ENCODE measurements around the gene KRT16.
"Not testable (repeated sequence)": the region's sequence is repeated elsewhere in the genome, so short reads cannot be mapped to it uniquely, and the experiment has no call there.

The KRT16 gene

DNA sequence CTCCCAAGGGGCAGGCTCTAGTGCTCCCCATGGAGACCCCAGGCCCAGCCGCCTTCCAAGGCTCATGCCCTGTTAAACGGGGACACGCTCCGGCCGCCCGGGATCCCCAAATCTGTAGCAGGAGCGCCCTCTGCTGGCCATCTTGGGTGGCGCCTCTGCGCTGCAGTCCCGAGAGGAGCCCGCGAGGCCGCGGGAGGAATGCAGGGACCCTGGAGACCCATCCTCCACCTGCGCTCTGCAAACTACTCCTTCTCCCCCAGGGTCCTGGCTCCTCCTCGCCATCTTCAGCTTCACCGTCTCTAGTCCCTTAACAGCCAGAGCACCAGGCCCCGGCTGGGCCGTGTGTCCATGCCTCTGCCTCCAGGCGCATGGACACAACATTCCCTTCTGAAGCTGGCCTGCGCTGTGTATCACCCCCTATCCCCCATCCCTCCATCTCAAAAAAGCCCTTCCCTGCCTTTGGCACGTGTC, 35.4 kb upstream of the KRT16 start:
- in situ Hi-C loops (cut with HindIII; ENCODE audit: low sequenced_read_pairs): no loop called here

DNA sequence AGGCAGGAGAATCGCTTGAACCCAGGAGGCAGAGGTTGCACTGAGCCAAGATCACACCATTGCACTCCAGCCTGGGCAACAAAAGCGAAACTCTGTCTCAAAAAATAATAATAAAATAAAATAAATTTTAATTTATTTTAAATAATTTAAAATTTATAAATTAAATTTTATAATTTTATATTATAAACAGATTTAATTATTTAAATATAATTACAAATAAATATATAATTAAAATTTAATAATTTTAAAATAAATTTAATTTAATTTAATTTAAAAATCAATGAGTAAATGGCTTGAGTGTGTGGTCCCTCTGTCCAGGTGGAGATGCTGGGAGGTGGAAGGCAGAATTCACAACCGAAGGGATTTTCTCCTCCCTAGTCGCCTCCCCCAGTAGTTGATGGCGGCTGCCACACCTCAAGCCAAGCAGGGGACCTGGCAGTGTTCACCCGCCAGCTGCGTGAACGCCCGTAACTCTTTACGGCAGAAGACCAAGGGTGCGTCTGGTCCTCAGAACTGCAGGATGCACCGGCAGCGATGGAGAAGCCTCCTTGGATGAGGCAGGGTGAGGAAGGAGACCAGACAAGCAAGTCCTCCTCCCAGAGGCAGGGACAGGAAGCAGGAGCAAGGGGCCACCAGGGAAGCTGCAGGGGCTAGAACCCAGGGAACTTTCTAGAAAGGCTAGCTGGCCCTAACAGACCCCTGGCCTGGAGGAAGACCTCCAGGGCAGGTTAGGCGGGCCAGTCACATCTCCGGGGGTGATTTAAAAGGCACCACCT, 34.7 kb upstream of the KRT16 start:
- in situ Hi-C loops (cut with HindIII; ENCODE audit: low sequenced_read_pairs): no loop called here

DNA sequence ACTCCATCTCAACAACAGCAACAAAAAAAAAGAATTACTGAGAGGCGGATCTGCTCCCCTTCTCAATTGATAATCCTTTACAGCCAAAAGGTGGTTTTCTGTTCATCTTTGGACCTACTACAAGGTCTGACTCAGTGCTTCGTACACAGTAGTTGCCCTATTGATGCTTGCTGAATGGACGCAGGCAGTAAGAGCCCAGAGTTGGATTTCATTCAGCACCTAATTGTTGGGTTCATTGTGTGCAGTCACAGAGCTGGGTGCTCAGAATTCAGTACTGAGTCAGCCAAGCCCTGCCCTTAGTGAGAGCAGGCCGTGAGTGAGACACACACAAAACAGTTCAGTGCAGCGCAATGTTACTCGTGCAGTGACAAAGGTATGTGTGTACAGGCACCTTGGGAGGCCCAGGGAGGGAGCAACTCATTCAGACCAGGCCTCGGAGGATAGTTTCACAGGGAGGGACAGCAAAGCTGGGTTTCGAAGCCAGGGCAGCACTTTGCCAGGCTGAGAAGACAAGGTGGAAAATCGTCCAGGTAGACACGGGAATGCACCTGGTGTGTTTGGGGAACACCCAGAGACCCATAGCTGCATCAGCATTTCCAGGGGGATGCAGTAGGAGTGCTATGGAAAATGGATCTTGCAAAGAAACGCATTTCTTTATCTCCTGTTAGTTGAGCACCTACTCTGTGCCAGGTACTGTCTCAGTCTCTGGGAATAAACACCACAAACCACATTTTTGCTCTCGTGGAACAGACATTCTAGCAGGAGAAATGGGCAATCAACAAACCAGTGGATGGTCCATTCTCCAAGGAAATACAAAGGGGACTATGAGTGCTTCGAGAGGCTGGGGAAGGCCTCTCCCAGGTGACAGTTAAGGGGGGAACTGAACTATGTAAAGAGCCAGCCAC, 29.9 kb upstream of the KRT16 start:
- in situ Hi-C loops (cut with HindIII; ENCODE audit: low sequenced_read_pairs): no loop called here

DNA sequence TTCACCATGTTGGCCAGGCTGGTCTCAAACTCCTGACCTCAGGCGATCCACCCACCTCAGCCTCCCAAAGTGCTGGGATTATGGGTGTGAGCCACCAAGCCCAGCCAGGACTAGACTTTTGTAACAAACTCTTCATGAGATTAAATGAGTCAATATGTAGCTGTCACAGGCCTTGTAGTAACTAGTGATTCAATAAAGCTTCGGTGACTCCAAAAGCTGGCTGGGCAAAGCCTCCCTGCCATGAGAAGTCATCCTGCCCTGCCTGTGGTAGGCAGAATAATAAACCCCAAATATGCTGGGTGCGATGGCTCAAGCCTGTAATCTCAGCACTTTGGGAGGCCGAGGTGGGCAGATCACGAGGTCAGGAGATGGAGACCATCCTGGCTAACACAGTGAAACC, 28.0 kb upstream of the KRT16 start:
- in situ Hi-C loops (cut with HindIII; ENCODE audit: low sequenced_read_pairs): not testable (repeated sequence)

DNA sequence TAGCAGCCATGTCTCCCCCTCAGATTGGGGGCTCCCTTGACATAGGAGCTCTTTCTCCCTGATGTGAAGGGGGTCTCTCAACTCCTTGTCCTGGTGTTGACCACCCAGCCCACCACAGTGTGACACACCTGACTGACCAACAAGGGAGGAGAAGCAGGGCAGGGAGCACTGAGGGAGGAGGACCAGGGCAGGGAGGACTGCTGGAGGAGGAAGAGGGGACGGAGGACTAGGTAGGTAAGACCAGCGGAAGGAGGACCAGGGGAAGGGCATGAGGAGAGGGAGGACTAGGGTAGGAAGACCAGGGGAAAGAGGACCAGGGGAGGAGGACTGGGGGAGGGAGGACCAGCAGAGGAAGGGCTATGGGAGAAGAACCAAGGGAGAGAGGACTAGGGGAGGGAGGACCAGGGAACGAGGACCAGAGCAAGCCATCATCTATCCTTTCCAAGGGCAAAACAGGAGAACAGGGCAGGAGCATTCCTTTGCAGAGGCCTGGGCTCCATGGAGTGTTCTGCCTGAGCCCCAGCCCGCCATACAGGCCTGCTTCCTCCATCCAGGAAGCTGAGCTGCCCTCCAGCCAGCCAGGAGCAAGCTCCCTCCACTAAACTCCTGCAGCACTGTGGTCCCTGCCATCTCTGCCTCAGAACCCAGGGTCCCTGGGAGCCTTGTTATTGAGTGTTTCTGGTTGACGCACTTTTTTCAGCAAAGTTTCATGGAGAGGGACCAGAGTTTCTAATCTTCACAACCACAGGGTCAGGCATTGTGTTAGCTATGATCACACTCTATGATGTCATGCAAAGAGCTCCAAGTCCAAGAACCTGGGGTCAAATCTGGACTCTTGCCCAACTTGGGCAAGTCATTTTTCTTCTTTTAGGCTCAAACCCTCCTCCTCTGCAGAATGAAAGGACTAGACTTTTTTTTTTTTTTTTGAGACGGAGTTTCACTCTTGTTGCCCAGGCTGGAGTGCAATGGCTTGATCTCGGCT, 27.2 kb upstream of the KRT16 start:
- in situ Hi-C loops (cut with HindIII; ENCODE audit: low sequenced_read_pairs): loop anchor here (5.0 kb wide), 1 partner anchor 87 kb away; no protein-coding TSS in a partner anchor

DNA sequence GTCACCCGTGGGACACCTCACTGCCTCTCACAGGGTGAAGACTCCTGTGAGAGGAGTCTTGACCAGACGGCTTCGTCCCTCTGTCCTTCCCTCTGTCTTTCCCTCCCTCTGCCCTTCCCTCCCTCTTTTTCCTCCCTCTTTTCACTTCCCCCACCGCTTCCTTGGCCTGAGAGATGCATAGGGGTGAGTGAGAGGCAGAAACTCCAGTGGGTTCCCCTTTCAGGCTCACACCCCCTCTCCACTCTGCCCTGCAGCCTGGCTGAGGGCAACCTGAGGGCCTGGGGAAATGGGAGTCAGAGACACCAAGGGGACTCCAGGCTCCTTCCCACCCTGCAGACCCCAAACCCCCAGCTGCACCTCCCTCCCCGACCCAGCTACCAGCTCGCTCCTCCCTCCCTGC, 26.4 kb upstream of the KRT16 start:
- in situ Hi-C loops (cut with HindIII; ENCODE audit: low sequenced_read_pairs): loop anchor here (5.0 kb wide), 1 partner anchor 87 kb away; no protein-coding TSS in a partner anchor

DNA sequence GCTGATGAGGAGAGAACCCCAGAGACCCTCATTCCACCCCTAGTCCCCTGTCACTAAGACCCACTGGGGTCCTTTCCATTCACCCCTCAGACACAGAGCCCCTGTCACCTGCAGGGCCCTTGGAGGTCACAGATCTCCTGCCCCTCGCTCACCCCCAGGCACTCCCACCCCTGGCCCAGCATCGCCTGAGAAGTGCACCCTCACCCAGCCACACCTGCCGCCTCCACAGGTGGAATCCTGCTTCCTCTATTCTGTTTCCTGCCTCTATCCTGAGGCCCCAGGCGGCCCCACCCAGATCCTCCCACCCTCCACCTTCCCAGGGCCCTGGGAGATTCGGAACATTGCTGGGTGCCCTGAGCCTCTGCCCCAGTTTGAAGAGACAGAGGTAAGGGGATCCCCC, 25.6 kb upstream of the KRT16 start:
- in situ Hi-C loops (cut with HindIII; ENCODE audit: low sequenced_read_pairs): loop anchor here (5.0 kb wide), 1 partner anchor 86 kb away; no protein-coding TSS in a partner anchor

DNA sequence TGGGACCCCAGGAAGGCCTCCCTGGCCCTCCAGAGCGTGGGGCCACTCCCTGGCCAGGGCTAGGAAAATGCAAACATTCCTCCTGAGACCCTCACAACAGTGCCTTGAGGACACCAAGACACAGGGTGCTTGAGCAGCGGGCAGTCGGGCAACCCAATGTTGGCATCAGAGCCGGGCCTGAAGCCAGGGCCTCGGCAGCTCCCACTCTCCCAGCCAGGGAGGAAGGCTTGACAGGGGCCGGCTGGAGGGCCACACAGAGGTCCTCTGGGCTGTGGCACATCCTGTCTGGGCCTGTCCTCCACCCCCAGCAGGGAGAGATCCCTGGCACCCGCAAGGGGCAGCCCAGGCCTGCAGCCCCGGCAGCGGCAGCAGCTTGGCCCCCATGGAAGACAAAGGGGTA, 24.1 kb upstream of the KRT16 start:
- in situ Hi-C loops (cut with HindIII; ENCODE audit: low sequenced_read_pairs): loop anchor here (5.0 kb wide), 1 partner anchor 84 kb away; no protein-coding TSS in a partner anchor

DNA sequence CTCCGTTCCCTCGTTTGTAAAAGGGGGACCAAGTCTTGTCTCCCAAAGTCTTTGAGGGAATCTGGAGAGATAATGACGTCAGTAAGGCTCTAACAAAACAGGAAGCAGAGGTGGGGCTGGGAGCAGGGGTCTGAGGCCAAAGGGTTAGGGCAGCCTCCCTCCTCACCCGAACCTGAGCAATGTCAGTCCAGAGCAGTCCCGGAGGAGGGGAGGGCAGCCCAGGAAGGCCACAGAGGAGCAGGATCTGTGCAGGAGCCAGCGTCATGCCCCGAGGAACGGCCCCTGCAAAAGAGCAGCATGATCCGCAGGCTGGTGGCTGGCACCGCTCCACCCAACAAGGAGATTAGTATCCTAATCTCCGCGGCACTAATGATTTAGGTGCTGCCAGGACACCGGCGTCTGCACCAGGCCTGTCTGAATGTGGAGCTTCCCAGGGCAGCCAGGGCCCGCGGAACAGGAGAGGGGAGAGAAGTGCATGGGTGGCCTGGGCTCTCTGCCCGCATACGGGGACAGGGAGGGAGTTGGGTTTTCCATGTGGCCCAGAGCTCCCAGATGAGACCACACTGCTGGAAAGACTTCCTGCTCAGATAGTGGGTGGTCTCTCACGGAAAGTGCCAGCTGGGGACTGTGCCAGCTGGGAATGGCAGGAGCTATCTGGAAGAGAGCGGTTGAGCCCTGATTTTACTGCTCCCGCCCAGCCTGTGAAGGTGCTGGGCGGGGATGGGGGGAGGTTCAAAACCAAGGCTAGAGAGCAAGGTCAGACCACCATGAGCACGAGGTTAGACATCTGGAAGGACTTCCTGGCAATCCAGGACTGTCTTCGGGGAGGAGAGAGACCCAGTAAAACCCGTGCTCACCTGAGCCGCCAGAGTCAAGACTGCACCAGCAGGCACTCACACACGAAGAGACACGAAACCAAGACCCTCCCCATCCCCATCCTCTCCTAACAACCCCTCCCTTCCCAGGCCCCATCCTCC, 22.8 kb upstream of the KRT16 start:
- in situ Hi-C loops (cut with HindIII; ENCODE audit: low sequenced_read_pairs): loop anchor here (5.0 kb wide), 1 partner anchor 83 kb away; no protein-coding TSS in a partner anchor

DNA sequence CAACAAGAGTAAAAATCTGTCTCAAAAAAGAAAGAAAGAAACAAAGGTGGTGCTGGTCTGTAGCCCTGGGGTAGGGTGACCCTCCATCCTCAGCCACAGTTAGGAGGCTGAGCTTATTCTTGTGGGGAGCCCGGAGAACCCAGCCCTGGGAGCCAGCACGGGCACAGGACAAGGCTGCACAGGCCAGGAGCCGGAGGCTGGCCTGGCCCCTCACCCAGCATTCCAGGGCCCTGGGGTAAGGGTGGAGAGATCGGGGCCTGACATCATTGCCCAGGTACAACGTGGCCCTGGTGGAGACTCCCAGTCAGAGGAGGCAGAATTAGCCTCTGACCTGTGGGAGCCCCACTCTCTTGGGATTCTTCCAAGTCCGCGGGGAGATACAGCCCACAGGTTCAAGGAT, 22.1 kb upstream of the KRT16 start:
- in situ Hi-C loops (cut with HindIII; ENCODE audit: low sequenced_read_pairs): loop anchor here (5.0 kb wide), 1 partner anchor 82 kb away; no protein-coding TSS in a partner anchor

DNA sequence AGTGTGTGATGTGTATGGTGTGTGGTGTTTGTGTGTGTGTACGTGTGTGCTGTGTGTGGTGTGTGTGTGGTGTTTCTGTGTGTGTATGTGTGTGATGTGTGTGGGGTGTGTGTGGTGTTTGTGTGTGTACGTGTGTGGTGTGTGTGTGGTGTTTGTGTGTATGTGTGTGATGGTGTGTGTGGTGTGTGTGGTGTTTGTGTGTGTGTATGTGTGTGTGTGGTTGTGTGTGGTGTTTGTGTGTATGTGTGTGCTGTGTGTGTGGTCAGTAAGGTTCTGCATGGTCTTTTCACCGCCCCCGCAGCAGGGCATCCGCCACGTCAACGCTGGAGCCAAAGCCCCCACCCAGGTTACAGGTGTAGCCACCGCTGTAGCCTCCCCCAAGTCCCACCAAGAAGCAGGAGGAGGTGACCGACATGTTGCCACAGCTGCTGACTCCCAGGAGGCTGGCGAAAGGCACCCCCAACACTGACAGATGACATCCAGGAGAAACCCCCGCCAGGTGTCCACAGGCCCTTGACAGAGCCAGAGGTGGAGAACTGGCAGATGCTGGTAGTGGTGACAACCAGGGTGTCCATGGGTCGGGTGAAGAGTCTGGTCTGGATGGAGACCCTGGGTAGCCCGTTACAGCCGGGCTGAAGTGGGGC, 21.1 kb upstream of the KRT16 start:
- in situ Hi-C loops (cut with HindIII; ENCODE audit: low sequenced_read_pairs): no loop called here

DNA sequence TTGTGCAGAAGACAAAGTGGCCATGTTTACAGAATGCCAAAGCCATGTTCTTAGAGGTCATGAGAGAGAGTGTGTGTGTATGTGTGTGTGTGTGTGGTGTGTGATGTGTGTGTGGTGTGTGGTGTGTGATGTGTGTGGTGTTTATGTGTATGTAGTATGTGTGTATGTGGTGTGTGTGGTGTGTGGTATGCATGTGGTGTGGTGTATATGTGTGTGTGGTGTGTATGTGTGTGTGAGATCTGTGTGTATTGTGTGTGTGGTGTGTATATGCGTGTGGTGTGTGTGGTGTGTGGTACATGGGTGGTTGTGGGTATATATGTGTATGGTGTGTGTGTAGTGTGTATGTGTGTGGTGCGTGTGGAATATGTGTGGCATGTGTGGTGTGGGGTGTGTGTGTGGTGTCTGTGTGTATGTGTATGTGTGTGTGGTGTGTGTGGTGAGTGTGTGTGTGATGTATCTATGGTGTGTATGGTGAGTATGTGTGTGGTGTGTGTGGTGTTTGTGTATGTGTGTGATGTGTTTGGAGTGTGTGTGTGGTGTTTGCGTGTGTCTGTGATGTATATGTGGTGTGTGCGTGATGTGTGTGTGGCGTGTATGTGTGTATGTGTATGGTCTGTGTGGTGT, 20.0 kb upstream of the KRT16 start:
- in situ Hi-C loops (cut with HindIII; ENCODE audit: low sequenced_read_pairs): no loop called here

DNA sequence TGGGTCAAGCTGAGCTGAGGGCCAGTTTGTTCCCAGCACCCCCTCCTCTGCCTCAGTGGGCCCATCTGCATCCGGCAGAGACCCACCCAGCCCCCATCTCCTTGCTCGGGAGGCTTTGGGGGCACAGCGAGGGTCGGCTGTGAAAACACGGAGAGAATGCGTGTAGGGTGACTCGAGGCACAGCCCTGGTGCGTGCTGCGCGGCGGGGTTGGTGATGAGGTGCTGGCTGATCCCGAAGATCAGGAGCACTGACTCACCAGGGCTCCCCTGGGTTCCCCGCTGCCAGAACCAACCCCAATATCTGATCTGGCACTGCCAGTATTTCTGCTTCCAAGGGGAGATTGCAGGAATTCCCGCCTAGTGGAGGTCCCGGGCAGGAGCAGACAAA, 19.3 kb upstream of the KRT16 start:
- in situ Hi-C loops (cut with HindIII; ENCODE audit: low sequenced_read_pairs): no loop called here

DNA sequence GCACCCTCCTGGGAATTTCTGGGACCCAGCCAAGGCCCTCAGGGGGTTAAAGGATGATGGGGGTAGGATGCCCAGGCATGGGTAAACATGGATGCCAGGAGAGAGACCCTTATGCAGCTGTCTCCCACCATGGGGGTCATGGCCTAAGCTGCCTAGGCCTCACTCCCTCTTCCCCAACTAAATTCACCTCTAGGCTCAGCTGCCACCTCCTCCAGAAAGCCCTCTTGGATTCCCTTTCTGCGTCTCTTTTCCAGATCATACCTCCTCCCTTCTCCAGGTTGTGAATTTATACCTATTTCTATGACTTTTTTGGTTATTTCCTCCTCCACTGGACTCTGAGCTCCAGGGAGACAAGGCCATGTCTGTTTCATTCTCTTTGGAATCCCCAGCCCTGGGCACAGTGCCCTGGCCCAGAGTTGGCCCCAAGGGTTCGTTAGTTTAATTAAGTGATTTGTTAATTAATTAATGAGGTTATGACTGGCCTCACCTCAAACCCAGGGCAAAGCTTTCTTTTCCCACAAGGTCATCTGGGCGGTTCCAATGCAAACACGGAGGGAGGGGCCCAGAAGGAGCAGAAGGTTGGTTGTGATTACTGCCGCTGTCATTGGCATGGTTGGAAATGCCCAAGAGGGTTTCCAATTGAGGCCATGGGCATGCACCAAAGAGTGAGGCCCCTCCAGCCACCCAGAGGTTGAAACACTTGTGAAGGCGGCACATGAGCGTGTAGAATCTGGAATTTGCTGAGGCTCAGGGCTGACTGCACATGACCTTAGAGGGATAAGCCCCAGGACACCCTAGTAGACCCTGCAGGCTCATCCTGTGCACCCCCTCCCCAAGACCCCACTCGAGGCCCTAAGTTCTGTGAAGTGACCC, 18.7 kb upstream of the KRT16 start:
- in situ Hi-C loops (cut with HindIII; ENCODE audit: low sequenced_read_pairs): no loop called here

DNA sequence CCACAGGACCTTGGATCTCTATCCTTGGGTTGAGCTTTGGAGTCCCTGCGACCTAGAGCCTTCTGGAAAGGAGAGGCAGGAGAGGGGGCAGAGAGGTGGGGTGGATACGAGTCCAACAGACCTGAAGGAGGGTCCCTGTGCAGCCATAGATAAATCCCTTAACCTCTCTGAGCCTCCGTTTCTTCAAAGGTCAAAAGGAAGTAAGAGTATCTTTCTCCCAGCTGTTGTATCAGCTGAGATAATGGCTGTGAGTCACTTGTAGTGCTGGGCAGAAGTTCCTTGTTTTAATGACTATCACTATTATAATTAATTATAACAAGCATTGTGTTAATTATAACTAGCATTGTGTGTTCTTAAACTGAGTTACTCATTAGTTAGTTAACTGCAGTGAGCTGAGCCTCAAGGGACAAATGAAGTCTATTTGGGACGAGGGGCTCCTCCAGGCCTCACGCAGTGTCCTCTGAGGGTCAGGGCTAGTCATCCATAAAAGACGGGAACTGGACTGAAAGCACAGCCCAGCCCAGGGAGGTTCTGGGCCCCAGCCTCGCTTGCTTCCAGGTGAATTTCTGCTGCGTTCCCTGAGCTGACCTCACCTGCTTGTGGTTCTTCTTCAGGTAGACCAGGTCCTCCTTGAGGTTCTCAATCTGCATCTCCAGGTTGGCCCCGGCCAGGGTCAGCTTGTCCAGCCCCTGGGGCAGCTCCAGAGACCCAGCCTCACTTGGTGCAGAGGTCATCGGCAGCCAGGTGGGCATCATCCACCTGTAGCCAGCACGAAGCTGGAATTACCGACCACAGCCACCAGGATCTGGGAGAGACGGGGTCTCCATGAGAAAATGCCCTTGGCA, 17.5 kb upstream of the KRT16 start:
- in situ Hi-C loops (cut with HindIII; ENCODE audit: low sequenced_read_pairs): no loop called here

DNA sequence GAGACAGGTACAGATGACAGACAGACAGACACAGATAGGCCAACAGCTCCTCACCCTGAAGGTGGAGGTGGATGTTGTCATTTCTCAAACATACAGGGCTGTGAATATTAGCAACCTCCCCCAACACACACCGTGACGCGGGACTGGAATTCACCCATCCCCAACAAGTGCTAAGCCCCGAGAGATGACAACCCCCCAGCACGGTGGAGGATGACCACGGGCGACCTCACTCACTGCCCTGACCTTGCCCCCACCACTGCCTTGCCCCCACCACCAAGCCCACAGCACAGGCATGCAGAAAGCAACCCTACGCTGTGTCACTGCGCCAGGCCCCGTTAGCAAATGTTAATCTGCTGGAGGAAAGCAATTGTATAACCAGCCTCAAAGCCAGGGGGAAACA, 16.7 kb upstream of the KRT16 start:
- in situ Hi-C loops (cut with HindIII; ENCODE audit: low sequenced_read_pairs): no loop called here

All from DLD1 (cell line).